Measurements from ENCODE around the gene RPL32. TPM values are rescaled to one million over a fixed set of nuclear protein-coding genes. Genes with fewer than 3 reads are reported as not detected.

Gene RPL32
- polyA plus RNA-seq, 1 donor from 2014 or later = 1,160 TPM

GRCh38 chr3:12813967-12814366 is 27.4 kb downstream of the RPL32 start:
- no peaks in the 10 kb centered on the region for H3K79me2 ChIP-seq (replicated peaks; ENCODE audit: insufficient read depth, low read length)
- H2AFZ ChIP-seq (ENCODE audit: low read depth, low read length) = no peak overlapping the region
- no peaks in the 10 kb centered on the region for H3K27me3 ChIP-seq (ENCODE audit: insufficient read depth, low read depth, low read length)
- no peak overlapping the region for H3K9ac ChIP-seq (ENCODE audit: low read length)
- H4K20me1 ChIP-seq (ENCODE audit: insufficient read depth) = no peaks in the 10 kb centered on the region
- H3K4me3 ChIP-seq (ENCODE audit: low read length) = no peak overlapping the region
- TF ChIP-seq REST (IDR thresholded peaks at IDR 0.05; ENCODE audit: borderline replicate concordance) = no peak
- no peak for TF ChIP-seq EZH2 (IDR thresholded peaks at IDR 0.05; ENCODE audit: borderline replicate concordance, insufficient read depth, low read length, poor library complexity, severe bottlenecking)
- no peak for TF ChIP-seq TAF1 (IDR thresholded peaks at IDR 0.05; ENCODE audit: low read depth)
- no peak overlapping the region for H3K4me2 ChIP-seq (ENCODE audit: low read length)
- no peaks in the 10 kb centered on the region for H3K9me2 ChIP-seq (ENCODE audit: insufficient read depth, low read length)
- H3K9me3 ChIP-seq (ENCODE audit: low read length) = no peaks in the 10 kb centered on the region
- no peaks in the 10 kb centered on the region for H3F3A ChIP-seq (ENCODE audit: insufficient read depth, low read length, poor library complexity, severe bottlenecking)
- no peak overlapping the region for H3K27ac ChIP-seq (ENCODE audit: low read length)
- no peaks in the 10 kb centered on the region for H3K36me3 ChIP-seq (ENCODE audit: insufficient read depth, low read length)

GRCh38 chr3:12812812-12813211 is 28.6 kb downstream of the RPL32 start:
- no peak overlapping the region for H3K27ac ChIP-seq (ENCODE audit: low read length)
- no peak overlapping the region for H3K4me2 ChIP-seq (ENCODE audit: low read length)
- H3K79me2 ChIP-seq (replicated peaks; ENCODE audit: insufficient read depth, low read length) = no peaks in the 10 kb centered on the region
- H3K9ac ChIP-seq (ENCODE audit: low read length) = no peak overlapping the region
- H3K9me3 ChIP-seq (ENCODE audit: low read length) = no peaks in the 10 kb centered on the region
- H3K36me3 ChIP-seq (ENCODE audit: insufficient read depth, low read length) = no peaks in the 10 kb centered on the region
- H3K4me3 ChIP-seq (ENCODE audit: low read length) = no peak overlapping the region
- H2AFZ ChIP-seq (ENCODE audit: low read depth, low read length) = no peak overlapping the region
- no peaks in the 10 kb centered on the region for H4K20me1 ChIP-seq (ENCODE audit: insufficient read depth)
- no peaks in the 10 kb centered on the region for H3K27me3 ChIP-seq (ENCODE audit: insufficient read depth, low read depth, low read length)
- no peaks in the 10 kb centered on the region for H3F3A ChIP-seq (ENCODE audit: insufficient read depth, low read length, poor library complexity, severe bottlenecking)
- H3K9me2 ChIP-seq (ENCODE audit: insufficient read depth, low read length) = no peaks in the 10 kb centered on the region
- TF ChIP-seq RAD21 (conservative IDR thresholded peaks at IDR 0.05) = no peak
- TF ChIP-seq EZH2 (IDR thresholded peaks at IDR 0.05; ENCODE audit: borderline replicate concordance, insufficient read depth, low read length, poor library complexity, severe bottlenecking) = no peak
- no peak for TF ChIP-seq REST (IDR thresholded peaks at IDR 0.05; ENCODE audit: borderline replicate concordance)
- TF ChIP-seq SMC3 (conservative IDR thresholded peaks at IDR 0.05; ENCODE audit: poor library complexity) = no peak
- no peak for TF ChIP-seq EP300 (conservative IDR thresholded peaks at IDR 0.05; ENCODE audit: poor library complexity, severe bottlenecking)
- no peak for TF ChIP-seq CTCF (IDR thresholded peaks at IDR 0.05; ENCODE audit: poor library complexity, severe bottlenecking)
- no peak for TF ChIP-seq TAF1 (IDR thresholded peaks at IDR 0.05; ENCODE audit: low read depth)
- TF ChIP-seq MXI1 (conservative IDR thresholded peaks at IDR 0.05; ENCODE audit: poor library complexity, severe bottlenecking) = no peak
- TF ChIP-seq POLR2AphosphoS5 (IDR thresholded peaks at IDR 0.05) = no peak
